OCI-LY7 (cell line): ENCODE results near the gene LRP1B.

Experiments
- CTCF ChIP-seq: fragments of 200-600 bp; sonication (generic); conservative IDR thresholded peaks from 2 replicates; pipeline ENCODE4 v1.5.1; 2014; ENCODE audit warnings: mild to moderate bottlenecking, antibody characterized with exemption, low read length, moderate library complexity, mixed read lengths
- EZH2phosphoT487 ChIP-seq: fragments of 200-600 bp; sonication (generic); IDR thresholded peaks from 2 replicates; pipeline ENCODE4 v1.6.1; 2018; ENCODE audit warnings: low read depth, borderline replicate concordance, mild to moderate bottlenecking, mixed run types, antibody characterized with exemption, low read length, moderate library complexity, mixed read lengths

GRCh38 chr2:140246957-140247356 is 1883.9 kb downstream of the LRP1B start:
- no peak for TF ChIP-seq CTCF
- no peak for TF ChIP-seq EZH2phosphoT487
